CD4-positive, alpha-beta T cell treated with Interleukin-1 beta for 1 hour (primary cell): Measurements from ENCODE around the gene DPYD.

ENCODE experiments used
- DNase-seq, 2 donors: peaks; one replicate each; pipeline ENCODE4 v3.0.0-alpha.2; 2020 to 2022

The DPYD gene

GRCh38 chr1:97348599-97349265, 572.1 kb downstream of the DPYD start:
- DNase-seq, result no peak

DNA sequence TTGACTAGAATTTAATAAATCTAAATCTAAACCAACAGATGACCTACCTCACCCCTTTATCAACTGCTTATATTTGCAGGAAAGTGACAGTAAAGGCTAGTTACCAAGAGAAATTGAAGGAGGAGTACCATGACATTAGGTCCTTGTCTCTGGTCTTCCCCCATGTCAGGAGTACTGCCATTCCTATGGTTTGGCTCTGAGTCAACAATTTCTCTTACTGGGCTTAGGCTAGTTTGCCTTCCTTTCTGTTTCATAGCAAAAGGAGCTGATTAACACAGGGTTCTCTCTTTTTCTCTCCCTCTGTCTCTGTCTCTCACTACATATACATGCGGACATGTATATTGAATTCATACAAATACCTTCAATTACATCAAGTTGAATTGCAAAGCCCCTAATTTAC, 579.9 kb downstream of the DPYD start:
- DNase-seq, result no peak

DNA sequence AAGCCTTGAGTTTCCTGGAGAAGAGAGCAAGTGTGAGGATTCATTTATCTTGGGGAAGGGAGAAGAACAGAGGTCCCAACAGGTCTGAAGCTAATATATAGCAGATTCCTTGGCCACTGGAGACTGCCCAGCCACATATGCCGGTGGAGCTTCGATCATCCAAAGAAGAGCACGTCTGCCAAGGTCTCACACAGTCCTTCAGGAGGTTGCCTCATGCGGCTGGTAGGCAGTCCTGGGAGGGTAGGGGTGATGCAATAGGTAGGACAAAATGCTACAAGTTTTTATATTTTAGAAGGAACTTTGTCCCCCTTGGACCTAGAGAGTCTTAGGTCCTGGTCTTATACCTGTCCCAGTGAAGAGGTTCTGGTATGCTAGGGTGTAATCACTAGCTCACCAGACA, 582.5 kb downstream of the DPYD start:
- DNase-seq, result no peak

GRCh38 chr1:97337250-97338030, 583.4 kb downstream of the DPYD start:
- no peak for DNase-seq

GRCh38 chr1:97334454-97334853, 586.4 kb downstream of the DPYD start:
- no peak for DNase-seq

DNA sequence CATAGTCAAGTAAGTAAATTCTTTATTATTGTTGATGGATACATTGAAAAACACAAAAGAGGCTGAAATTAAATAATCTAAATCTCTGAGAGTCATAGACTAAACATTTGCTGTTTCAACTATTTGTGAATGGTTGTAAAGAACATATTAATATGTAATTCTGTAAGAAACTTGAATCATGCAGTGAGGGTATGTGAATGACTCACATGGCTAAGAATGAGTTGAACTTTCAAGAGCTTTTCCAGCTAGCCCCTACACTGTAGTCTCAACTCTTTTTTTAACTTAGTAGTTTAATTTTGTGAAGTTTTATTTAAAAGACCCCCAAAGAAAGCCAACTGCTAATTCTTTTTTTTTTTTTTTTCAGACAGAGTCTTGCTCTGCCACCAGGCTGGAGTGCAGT, 588.1 kb downstream of the DPYD start:
- no peak for DNase-seq

- DNase-seq, result no peak
Observed at GRCh38 chr1:97331165-97331564, 589.7 kb downstream of the DPYD start.

GRCh38 chr1:97314685-97315084, 606.1 kb downstream of the DPYD start:
- DNase-seq, result no peak

GRCh38 chr1:97308131-97308530, 612.7 kb downstream of the DPYD start:
- DNase-seq, result no peak

DNA sequence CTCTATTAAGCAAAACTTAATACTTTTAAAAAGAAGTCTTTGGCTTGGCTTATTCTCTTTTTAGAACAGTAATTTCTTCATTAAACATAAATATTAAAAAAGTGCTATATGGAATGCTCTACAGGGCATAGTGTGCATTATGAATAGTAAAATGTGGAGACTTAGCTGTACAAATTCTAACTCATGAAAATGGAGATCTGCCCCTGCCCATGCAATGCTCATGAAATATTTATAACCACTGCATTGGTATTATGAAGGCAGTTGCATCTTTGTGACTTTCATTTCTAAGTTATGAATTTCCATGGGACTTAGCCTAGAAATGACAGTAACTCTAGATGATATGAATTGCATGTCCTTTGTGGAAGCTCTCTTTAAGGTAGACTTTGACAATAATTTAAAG, 613.3 kb downstream of the DPYD start:
- no peak for DNase-seq

DNA sequence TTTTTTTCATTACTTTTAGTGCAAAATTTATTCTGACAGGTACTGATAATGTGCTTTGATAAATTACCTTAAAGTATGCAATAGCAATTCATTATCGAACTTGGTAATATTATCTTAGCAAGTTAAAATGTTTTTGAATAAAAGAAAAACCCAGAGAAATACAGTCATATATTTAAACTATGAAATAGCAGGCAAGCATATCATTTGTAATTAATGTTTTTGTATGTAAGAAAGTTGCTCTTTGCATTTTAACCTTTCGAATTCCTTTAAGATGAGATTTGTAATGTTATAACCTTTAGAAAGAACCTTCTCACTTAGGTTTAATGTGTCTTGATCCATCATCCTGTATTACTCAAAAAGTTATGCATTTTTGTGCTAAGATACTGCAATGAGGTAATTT, 613.7 kb downstream of the DPYD start:
- no peak for DNase-seq

- DNase-seq, result no peak
Observed at GRCh38 chr1:97306504-97306903, 614.3 kb downstream of the DPYD start.

DNA sequence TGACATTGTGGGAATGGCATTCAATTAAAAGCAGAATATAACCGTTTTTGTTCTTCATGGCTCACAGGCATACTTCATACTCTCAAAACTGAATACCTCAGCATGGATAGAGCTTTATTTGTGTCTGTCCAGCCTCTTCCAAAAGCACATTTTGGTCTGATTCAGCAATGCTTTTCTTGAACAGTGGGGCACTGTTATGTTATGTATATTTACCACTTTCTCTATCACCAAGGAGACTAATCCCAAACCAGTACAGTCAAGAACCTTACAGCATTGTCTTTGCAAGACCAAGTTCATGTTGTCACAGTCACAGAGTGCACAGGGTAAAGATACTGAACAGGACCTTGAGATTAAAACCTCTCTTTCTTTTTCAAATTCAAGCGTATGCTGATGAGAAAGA, 616.5 kb downstream of the DPYD start:
- DNase-seq, result no peak

- DNase-seq, result no peak
Observed at GRCh38 chr1:97298966-97299365, 621.9 kb downstream of the DPYD start.

- DNase-seq, result no peak
Observed at GRCh38 chr1:97297611-97298010, 623.2 kb downstream of the DPYD start.

GRCh38 chr1:97281962-97282361, 638.9 kb downstream of the DPYD start:
- DNase-seq, result no peak

GRCh38 chr1:97277891-97278654, 642.8 kb downstream of the DPYD start:
- no peak for DNase-seq

DNA sequence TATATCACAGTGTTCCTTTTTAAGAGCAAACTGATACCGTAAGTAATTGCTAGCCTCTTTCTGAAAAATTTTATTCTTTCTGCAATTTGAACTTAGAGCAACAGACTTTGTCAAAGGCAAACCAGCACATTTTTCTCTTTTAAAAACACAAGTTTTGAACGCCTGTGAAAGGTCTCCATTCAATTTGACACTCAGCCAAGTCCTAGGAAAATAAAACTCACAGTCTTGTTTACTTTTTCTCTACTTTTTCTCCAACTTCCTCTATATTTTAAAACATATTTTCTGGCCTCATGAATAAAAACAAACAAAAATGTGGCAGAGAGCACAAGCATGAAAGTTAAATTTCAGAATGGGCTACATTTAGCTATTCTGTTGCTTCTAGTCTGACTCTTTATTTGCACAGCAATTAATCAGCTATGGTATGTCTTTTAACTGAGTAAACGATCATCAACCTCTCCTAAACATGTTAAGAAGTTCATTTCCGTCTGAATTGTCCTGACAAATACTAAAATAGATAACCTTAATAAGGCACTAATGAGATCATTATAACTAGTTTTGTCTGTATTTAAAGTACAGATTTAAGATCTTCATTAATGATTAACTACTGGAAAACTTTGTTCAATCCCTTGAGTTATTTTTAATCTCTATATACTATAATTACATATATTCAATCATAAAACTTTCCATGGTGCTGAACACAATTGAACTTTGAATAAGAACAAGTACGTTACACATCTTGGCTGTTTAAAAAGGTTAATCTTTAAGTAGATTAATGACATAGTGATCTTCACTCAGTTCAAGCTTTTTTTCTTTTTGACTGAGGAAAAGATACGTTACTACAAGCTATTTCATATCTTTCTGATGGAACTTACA, 648.7 kb downstream of the DPYD start:
- DNase-seq, result no peak

GRCh38 chr1:97270508-97271307, 650.1 kb downstream of the DPYD start:
- DNase-seq, result no peak

GRCh38 chr1:97265630-97266029, 655.2 kb downstream of the DPYD start:
- DNase-seq, result no peak

- no peak for DNase-seq
Observed at GRCh38 chr1:97262842-97263241, 658.0 kb downstream of the DPYD start.

- no peak for DNase-seq
Observed at GRCh38 chr1:97258597-97258996, 662.2 kb downstream of the DPYD start.
